Suprapubic skin (tissue), 4 donors: Measurements from ENCODE around the gene LRRTM3. TPM values are rescaled to one million over a fixed set of nuclear protein-coding genes. Genes with fewer than 3 reads are reported as not detected.

Experiments used
- DNase-seq, 2 donors: peaks; one replicate each; pipeline ENCODE4 v3.0.0-alpha.2; 2019; ENCODE audit warnings: low spot score in 2 of 2
- H3K27ac ChIP-seq: fragments of 200-600 bp; sonication (generic); one replicate; pipeline ENCODE4 v1.5.1; 2019
- H3K27me3 ChIP-seq: fragments of 200-600 bp; sonication (generic); one replicate; pipeline ENCODE4 v1.5.1; 2019
- H3K36me3 ChIP-seq: fragments of 200-600 bp; sonication (generic); one replicate; pipeline ENCODE4 v1.5.1; 2019
- H3K4me1 ChIP-seq: fragments of 200-600 bp; sonication (generic); one replicate; pipeline ENCODE4 v1.5.1; 2019
- H3K4me3 ChIP-seq: fragments of 200-600 bp; sonication (generic); one replicate; pipeline ENCODE4 v1.5.1; 2019; ENCODE audit warnings: mild to moderate bottlenecking
- H3K9me3 ChIP-seq: fragments of 200-600 bp; sonication (generic); one replicate; pipeline ENCODE4 v1.5.1; 2019
- EP300 ChIP-seq: sonication (generic); formaldehyde crosslinking; IDR thresholded peaks from one replicate; pipeline ENCODE4 v1.6.1; 2017; ENCODE audit warnings: antibody characterized with exemption
- POLR2A ChIP-seq, 2 donors: fragments of 450-650 bp; IDR thresholded peaks; one replicate each; pipeline ENCODE4 v1.6.1; 2017; ENCODE audit warnings: antibody characterized with exemption in 2 of 2, mild to moderate bottlenecking in 2 of 2, moderate library complexity in 2 of 2
- POLR2AphosphoS5 ChIP-seq, 3 donors: sonication (generic); formaldehyde crosslinking; IDR thresholded peaks; one replicate each; pipeline ENCODE4 v1.6.1; 2017; ENCODE audit warnings: antibody characterized with exemption in 3 of 3
- WGBS: methylation state at CpG from one replicate; pipeline ENCODE4 v1.1.5; 2018; 5-methylcytosine and 5-hydroxymethylcytosine counted together
- total RNA-seq, 4 donors: library from RNA; depleted of rRNA; stranded (reverse); fragments of >200 nt; gene quantifications; one replicate each; pipeline ENCODE4 v1.1.0, GENCODE V29; 2016
- TF ChIP-seq, protein P1 (sequence below), 2 donors: fragments of 200-600 bp in 1 of 2; fragments of 450-650 bp in 1 of 2; sonication (generic) in 1 of 2; IDR thresholded peaks; one replicate each; pipeline ENCODE4 v1.5.1; 2016 to 2019; ENCODE audit warnings: antibody characterized with exemption in 2 of 2, mild to moderate bottlenecking in 1 of 2, moderate library complexity in 1 of 2

LRRTM3 gene
- total RNA-seq, 4 donors from 2014 or later, result not detected

GRCh38 chr10:67011480-67011879, 85.6 kb downstream of the LRRTM3 start:
- DNase-seq, result no peak
- Histone ChIP-seq H3K4me1 (no peaks in the 10 kb centered on the region), H3K9me3 (peaks cover 3% of the 10 kb centered on the region), H3K4me3 (no peak overlapping the region), H3K36me3 (no peaks in the 10 kb centered on the region), H3K27me3 (no peaks in the 10 kb centered on the region), H3K27ac (no peak overlapping the region)
- WGBS, result 90% methylated on average over 1 of the region's 1 CpG
- TF ChIP-seq POLR2AphosphoS5 (IDR thresholded peaks at IDR 0.05) (no peak), EP300 (no peak), POLR2A (IDR thresholded peaks at IDR 0.05) (no peak)
- TF ChIP-seq, protein P1, sequence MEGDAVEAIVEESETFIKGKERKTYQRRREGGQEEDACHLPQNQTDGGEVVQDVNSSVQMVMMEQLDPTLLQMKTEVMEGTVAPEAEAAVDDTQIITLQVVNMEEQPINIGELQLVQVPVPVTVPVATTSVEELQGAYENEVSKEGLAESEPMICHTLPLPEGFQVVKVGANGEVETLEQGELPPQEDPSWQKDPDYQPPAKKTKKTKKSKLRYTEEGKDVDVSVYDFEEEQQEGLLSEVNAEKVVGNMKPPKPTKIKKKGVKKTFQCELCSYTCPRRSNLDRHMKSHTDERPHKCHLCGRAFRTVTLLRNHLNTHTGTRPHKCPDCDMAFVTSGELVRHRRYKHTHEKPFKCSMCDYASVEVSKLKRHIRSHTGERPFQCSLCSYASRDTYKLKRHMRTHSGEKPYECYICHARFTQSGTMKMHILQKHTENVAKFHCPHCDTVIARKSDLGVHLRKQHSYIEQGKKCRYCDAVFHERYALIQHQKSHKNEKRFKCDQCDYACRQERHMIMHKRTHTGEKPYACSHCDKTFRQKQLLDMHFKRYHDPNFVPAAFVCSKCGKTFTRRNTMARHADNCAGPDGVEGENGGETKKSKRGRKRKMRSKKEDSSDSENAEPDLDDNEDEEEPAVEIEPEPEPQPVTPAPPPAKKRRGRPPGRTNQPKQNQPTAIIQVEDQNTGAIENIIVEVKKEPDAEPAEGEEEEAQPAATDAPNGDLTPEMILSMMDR (IDR thresholded peaks at IDR 0.05), result no peak

GRCh38 chr10:67011981-67012380, 86.1 kb downstream of the LRRTM3 start:
- Histone ChIP-seq H3K4me3 (no peak overlapping the region), H3K4me1 (no peaks in the 10 kb centered on the region)
- no peak for DNase-seq

GRCh38 chr10:67015225-67015624, 89.4 kb downstream of the LRRTM3 start:
- Histone ChIP-seq H3K9me3 (peaks cover 3% of the 10 kb centered on the region), H3K27ac (no peak overlapping the region), H3K27me3 (no peaks in the 10 kb centered on the region), H3K4me3 (no peak overlapping the region), H3K36me3 (no peaks in the 10 kb centered on the region), H3K4me1 (no peaks in the 10 kb centered on the region)
- TF ChIP-seq, protein P1 (IDR thresholded peaks at IDR 0.05), result no peak
- TF ChIP-seq POLR2AphosphoS5 (IDR thresholded peaks at IDR 0.05), result no peak
- no peak for TF ChIP-seq EP300
- TF ChIP-seq POLR2A (IDR thresholded peaks at IDR 0.05), result no peak
- 60% methylated on average over 1 of the region's 1 CpG for WGBS
- no peak for DNase-seq

More at GRCh38 chr10:67011981-67012380, 86.1 kb downstream of the LRRTM3 start:
- Histone ChIP-seq H3K27me3 (no peaks in the 10 kb centered on the region), H3K36me3 (no peaks in the 10 kb centered on the region), H3K27ac (no peak overlapping the region), H3K9me3 (peaks cover 3% of the 10 kb centered on the region)
- 87% methylated on average over 3 of the region's 3 CpGs for WGBS
- TF ChIP-seq POLR2A (IDR thresholded peaks at IDR 0.05), result no peak
- no peak for TF ChIP-seq POLR2AphosphoS5 (IDR thresholded peaks at IDR 0.05)
- TF ChIP-seq, protein P1 (IDR thresholded peaks at IDR 0.05), result no peak
- no peak for TF ChIP-seq EP300

GRCh38 chr10:67017218-67017617, 91.4 kb downstream of the LRRTM3 start:
- no peaks in the 10 kb centered on the region for H3K4me1 ChIP-seq
- H3K4me3 ChIP-seq, result no peak overlapping the region
- H3K27ac ChIP-seq, result no peak overlapping the region
- H3K36me3 ChIP-seq, result no peaks in the 10 kb centered on the region
- no peaks in the 10 kb centered on the region for H3K9me3 ChIP-seq
- 78% methylated on average over 2 of the region's 2 CpGs for WGBS
- TF ChIP-seq, protein P1 (IDR thresholded peaks at IDR 0.05), result no peak
- TF ChIP-seq POLR2A (IDR thresholded peaks at IDR 0.05) (no peak), EP300 (no peak), POLR2AphosphoS5 (IDR thresholded peaks at IDR 0.05) (no peak)
- H3K27me3 ChIP-seq, result no peaks in the 10 kb centered on the region
- no peak for DNase-seq

- Histone ChIP-seq H3K27me3 (no peaks in the 10 kb centered on the region), H3K4me3 (no peak overlapping the region), H3K9me3 (no peaks in the 10 kb centered on the region), H3K4me1 (no peaks in the 10 kb centered on the region), H3K36me3 (no peaks in the 10 kb centered on the region), H3K27ac (no peak overlapping the region)
- TF ChIP-seq EP300 (no peak), POLR2A (IDR thresholded peaks at IDR 0.05) (no peak), POLR2AphosphoS5 (IDR thresholded peaks at IDR 0.05) (no peak)
- TF ChIP-seq, protein P1 (IDR thresholded peaks at IDR 0.05), result no peak
- DNase-seq, result no peak
These were observed 96.3 kb downstream of the LRRTM3 start for GRCh38 chr10:67022099-67022498.
